ENCODE measurements around the gene IMPA2.

- TF ChIP-seq CTCF (conservative IDR thresholded peaks at IDR 0.05) (no peak), ZFX (IDR thresholded peaks at IDR 0.05) (no peak)
These were observed 8.7 kb upstream of the IMPA2 start for GRCh38 chr18:11972371-11973174.

Measured in C4-2B (cell line).